Measurements from ENCODE around the gene FSHR. TPM values are rescaled to one million over a fixed set of nuclear protein-coding genes. Genes with fewer than 3 reads are reported as not detected.

FSHR gene
- total RNA-seq, 1 donor from 2014 or later = 0.30 TPM

- no peak for TF ChIP-seq CTCF (IDR thresholded peaks at IDR 0.05; ENCODE audit: insufficient read depth, low read depth, low read length)
- no peak for TF ChIP-seq EZH2 (IDR thresholded peaks at IDR 0.05; ENCODE audit: insufficient read depth, low read length)
- Histone ChIP-seq H3K9ac (ENCODE audit: low read length) (no peak overlapping the region), H2AFZ (ENCODE audit: low read depth, low read length) (no peak overlapping the region), H3K27me3 (ENCODE audit: insufficient read depth, low read length) (no peaks in the 10 kb centered on the region), H3K79me2 (ENCODE audit: insufficient read depth, low read length) (no peaks in the 10 kb centered on the region), H3K36me3 (ENCODE audit: insufficient read depth, low read length) (no peaks in the 10 kb centered on the region), H3K27ac (ENCODE audit: low read depth, low read length) (no peak overlapping the region), H3K4me3 (ENCODE audit: insufficient read depth, low read depth, low read length) (no peak overlapping the region), H3K9me3 (ENCODE audit: insufficient read depth, low read depth, low read length) (no peaks in the 10 kb centered on the region), H3K4me1 (ENCODE audit: insufficient read depth, low read length) (no peaks in the 10 kb centered on the region), H3K4me2 (ENCODE audit: low read length) (no peak overlapping the region), H4K20me1 (ENCODE audit: insufficient read depth, low read length) (no peaks in the 10 kb centered on the region)
- no peaks in the 10 kb centered on the region for H3K36me3 Mint-ChIP-seq (ENCODE audit: low read depth, unreplicated experiment)
- H3K27ac Mint-ChIP-seq (ENCODE audit: unreplicated experiment) = no peak overlapping the region
- FAIRE-seq (no peak), DNase-seq (ENCODE audit: low read depth) (no peak)
- H3K4me3 Mint-ChIP-seq (ENCODE audit: unreplicated experiment) = no peak overlapping the region
- no peaks in the 10 kb centered on the region for H3K27me3 Mint-ChIP-seq (ENCODE audit: low read depth, unreplicated experiment)
- no peaks in the 10 kb centered on the region for H3K4me1 Mint-ChIP-seq (ENCODE audit: low read depth, unreplicated experiment)
- H3K9me3 Mint-ChIP-seq (ENCODE audit: unreplicated experiment) = no peaks in the 10 kb centered on the region
Observed at GRCh38 chr2:49050265-49050664, 104.0 kb downstream of the FSHR start.

- Histone ChIP-seq H3K4me2 (ENCODE audit: low read length) (no peak overlapping the region), H3K9ac (ENCODE audit: low read length) (no peak overlapping the region), H3K4me3 (ENCODE audit: insufficient read depth, low read depth, low read length) (no peak overlapping the region), H3K27ac (ENCODE audit: low read depth, low read length) (no peak overlapping the region), H3K79me2 (ENCODE audit: insufficient read depth, low read length) (no peaks in the 10 kb centered on the region), H4K20me1 (ENCODE audit: insufficient read depth, low read length) (no peaks in the 10 kb centered on the region), H3K4me1 (ENCODE audit: insufficient read depth, low read length) (no peaks in the 10 kb centered on the region), H3K36me3 (ENCODE audit: insufficient read depth, low read length) (no peaks in the 10 kb centered on the region), H3K9me3 (ENCODE audit: insufficient read depth, low read depth, low read length) (no peaks in the 10 kb centered on the region), H2AFZ (ENCODE audit: low read depth, low read length) (no peak overlapping the region), H3K27me3 (ENCODE audit: insufficient read depth, low read length) (no peaks in the 10 kb centered on the region)
- FAIRE-seq = no peak
- no peaks in the 10 kb centered on the region for H3K27me3 Mint-ChIP-seq (ENCODE audit: low read depth, unreplicated experiment)
- no peak overlapping the region for H3K4me3 Mint-ChIP-seq (ENCODE audit: unreplicated experiment)
- no peak overlapping the region for H3K27ac Mint-ChIP-seq (ENCODE audit: unreplicated experiment)
- H3K4me1 Mint-ChIP-seq (ENCODE audit: low read depth, unreplicated experiment) = peaks cover 2% of the 10 kb centered on the region
- H3K36me3 Mint-ChIP-seq (ENCODE audit: low read depth, unreplicated experiment) = no peaks in the 10 kb centered on the region
- no peaks in the 10 kb centered on the region for H3K9me3 Mint-ChIP-seq (ENCODE audit: unreplicated experiment)
- DNase-seq (ENCODE audit: low read depth) = no peak
- TF ChIP-seq CTCF (IDR thresholded peaks at IDR 0.05; ENCODE audit: insufficient read depth, low read depth, low read length) (no peak), EZH2 (IDR thresholded peaks at IDR 0.05; ENCODE audit: insufficient read depth, low read length) (no peak)
Observed at GRCh38 chr2:49049161-49049560, 105.2 kb downstream of the FSHR start.

GRCh38 chr2:49045083-49045482 lies 109.2 kb downstream of the FSHR start:
- DNase-seq (ENCODE audit: low read depth) (no peak), FAIRE-seq (no peak)
- Histone ChIP-seq H3K4me1 (ENCODE audit: insufficient read depth, low read length) (no peaks in the 10 kb centered on the region), H3K9ac (ENCODE audit: low read length) (no peak overlapping the region), H3K79me2 (ENCODE audit: insufficient read depth, low read length) (no peaks in the 10 kb centered on the region), H3K9me3 (ENCODE audit: insufficient read depth, low read depth, low read length) (no peaks in the 10 kb centered on the region), H3K27me3 (ENCODE audit: insufficient read depth, low read length) (no peaks in the 10 kb centered on the region), H3K4me3 (ENCODE audit: insufficient read depth, low read depth, low read length) (no peak overlapping the region), H3K27ac (ENCODE audit: low read depth, low read length) (no peak overlapping the region), H3K4me2 (ENCODE audit: low read length) (no peak overlapping the region), H3K36me3 (ENCODE audit: insufficient read depth, low read length) (no peaks in the 10 kb centered on the region), H2AFZ (ENCODE audit: low read depth, low read length) (no peak overlapping the region), H4K20me1 (ENCODE audit: insufficient read depth, low read length) (no peaks in the 10 kb centered on the region)
- Mint-ChIP-seq H3K27me3 (ENCODE audit: low read depth, unreplicated experiment) (no peaks in the 10 kb centered on the region), H3K9me3 (ENCODE audit: unreplicated experiment) (no peaks in the 10 kb centered on the region), H3K4me1 (ENCODE audit: low read depth, unreplicated experiment) (peaks cover 2% of the 10 kb centered on the region), H3K27ac (ENCODE audit: unreplicated experiment) (no peak overlapping the region), H3K4me3 (ENCODE audit: unreplicated experiment) (no peak overlapping the region), H3K36me3 (ENCODE audit: low read depth, unreplicated experiment) (no peaks in the 10 kb centered on the region)
- TF ChIP-seq CTCF (IDR thresholded peaks at IDR 0.05; ENCODE audit: insufficient read depth, low read depth, low read length) = no peak
- TF ChIP-seq EZH2 (IDR thresholded peaks at IDR 0.05; ENCODE audit: insufficient read depth, low read length) = no peak
